Calu3 (cell line): ENCODE data around the gene STIM2. TPM values are rescaled to one million over a fixed set of nuclear protein-coding genes. Genes with fewer than 3 reads are reported as not detected.

Experiments
- BruUV-seq: library from RNA; stranded (reverse); fragments of 400-500 nt; replicated peaks from 2 replicates; lab custom pipeline; 2021; lab: Mats Ljungman, UMichigan
- CTCF ChIA-PET: fragments of 300-600 bp; sonication (Branson Sonifier 250); formaldehyde crosslinking; loops from one replicate; lab custom pipeline; 2022; ENCODE audit warnings: antibody characterized with exemption; lab: Charles Lee
- DNase-seq: peaks from one replicate; pipeline ENCODE4 v3.0.0; 2022
- H3K27ac Mint-ChIP-seq: one replicate; pipeline ENCODE4 v1.8.0; 2022; ENCODE audit warnings: mixed read lengths; ENCODE audit not compliant: unreplicated experiment
- H3K27me3 Mint-ChIP-seq: one replicate; pipeline ENCODE4 v1.8.0; 2022; ENCODE audit warnings: mixed read lengths; ENCODE audit not compliant: unreplicated experiment
- H3K36me3 Mint-ChIP-seq: one replicate; pipeline ENCODE4 v1.8.0; 2022; ENCODE audit warnings: mild to moderate bottlenecking, moderate library complexity, mixed read lengths; ENCODE audit not compliant: insufficient read depth, unreplicated experiment
- H3K4me1 Mint-ChIP-seq: one replicate; pipeline ENCODE4 v1.8.0; 2022; ENCODE audit warnings: mild to moderate bottlenecking, low read depth, mixed read lengths; ENCODE audit not compliant: unreplicated experiment
- H3K4me3 Mint-ChIP-seq: one replicate; pipeline ENCODE4 v1.8.0; 2022; ENCODE audit warnings: mild to moderate bottlenecking, low read depth, moderate library complexity, mixed read lengths; ENCODE audit not compliant: unreplicated experiment
- H3K9me3 Mint-ChIP-seq: one replicate; pipeline ENCODE4 v1.8.0; 2022; ENCODE audit warnings: low read depth, mixed read lengths; ENCODE audit not compliant: unreplicated experiment
- CTCF ChIP-seq: fragments of 200-600 bp; IDR thresholded peaks from one replicate; pipeline ENCODE4 v1.8.0; 2022; ENCODE audit warnings: antibody characterized with exemption; ENCODE audit not compliant: unreplicated experiment
- intact Hi-C: fragments of 100-400 bp; cut with micrococcal nuclease; formaldehyde crosslinking; loops from one replicate; pipeline ENCODE4 v1.10.0; 2022; ENCODE audit not compliant: unreplicated experiment
- total RNA-seq: library from RNA; stranded (reverse); gene quantifications from 2 replicates; pipeline ENCODE4 v1.2.3, GENCODE V29; 2022

Gene STIM2
- total RNA-seq, 1 experiment from 2014 or later, result 24.2 TPM

- intact Hi-C loops, result no loop called here
- TF ChIP-seq CTCF, result no peak
- TSS peak; percentile 75 for BruUV-seq
- H3K4me3 Mint-ChIP-seq, result peak overlapping the region; percentile 80
- no peaks in the 10 kb centered on the region for H3K27me3 Mint-ChIP-seq
- H3K9me3 Mint-ChIP-seq, result no peaks in the 10 kb centered on the region
- peaks cover 16% of the 10 kb centered on the region for H3K4me1 Mint-ChIP-seq
- CTCF ChIA-PET, result no interaction called here
- DNase-seq, result no peak
- peaks cover 42% of the 10 kb centered on the region for H3K36me3 Mint-ChIP-seq
- H3K27ac Mint-ChIP-seq, result peak overlapping the region; percentile 80
Measured at GRCh38 chr4:26859762-26860156, 882 bp upstream of the STIM2 start.

GRCh38 chr4:26860922-26861433 is 337 bp downstream of the STIM2 start:
- Mint-ChIP-seq H3K27me3 (no peaks in the 10 kb centered on the region), H3K4me3 (peak overlapping the region; percentile 80), H3K36me3 (peaks cover 42% of the 10 kb centered on the region), H3K9me3 (no peaks in the 10 kb centered on the region), H3K4me1 (peaks cover 24% of the 10 kb centered on the region), H3K27ac (peak overlapping the region; percentile 80)
- CTCF ChIA-PET, result interaction anchor here (0.6 kb wide), 3 partner anchors 8 to 540 kb away, joined by 3 to 5 read pairs (median 3); no protein-coding TSS in a partner anchor
- TF ChIP-seq CTCF, result no peak
- intact Hi-C loops, result no loop called here
- peak; percentile 42 for DNase-seq
- BruUV-seq, result no TSS peak

GRCh38 chr4:26861434-26862186 is 969 bp downstream of the STIM2 start:
- intact Hi-C loops, result loop anchor here (2.0 kb wide), 1 partner anchor 149 kb away; no protein-coding TSS in a partner anchor
- BruUV-seq, result TSS peak; percentile 27
- TF ChIP-seq CTCF, result no peak
- peak overlapping the region; percentile 80 for H3K4me3 Mint-ChIP-seq
- peaks cover 31% of the 10 kb centered on the region for H3K4me1 Mint-ChIP-seq
- peaks cover 42% of the 10 kb centered on the region for H3K36me3 Mint-ChIP-seq
- DNase-seq, result peak; percentile 56
- peak overlapping the region; percentile 70 for H3K27ac Mint-ChIP-seq
- no peaks in the 10 kb centered on the region for H3K9me3 Mint-ChIP-seq
- H3K27me3 Mint-ChIP-seq, result no peaks in the 10 kb centered on the region
- CTCF ChIA-PET, result interaction anchor here (0.6 kb wide), 3 partner anchors 7 to 540 kb away, joined by 3 to 5 read pairs (median 3); no protein-coding TSS in a partner anchor

GRCh38 chr4:26862381-26862915 is 1.8 kb downstream of the STIM2 start:
- Mint-ChIP-seq H3K4me3 (peak overlapping the region; percentile 80), H3K27ac (no peak overlapping the region), H3K9me3 (no peaks in the 10 kb centered on the region), H3K36me3 (peaks cover 35% of the 10 kb centered on the region), H3K4me1 (peaks cover 33% of the 10 kb centered on the region), H3K27me3 (no peaks in the 10 kb centered on the region)
- TF ChIP-seq CTCF, result no peak
- CTCF ChIA-PET, result interaction anchor here (0.7 kb wide), 1 partner anchor 60 kb away, joined by 3 read pairs; no protein-coding TSS in a partner anchor
- intact Hi-C loops, result loop anchor here (2.0 kb wide), 1 partner anchor 148 kb away; no protein-coding TSS in a partner anchor
- no TSS peak for BruUV-seq
- no peak for DNase-seq
